Measurements from ENCODE around the gene SSX4. TPM values are rescaled to one million over a fixed set of nuclear protein-coding genes. Genes with fewer than 3 reads are reported as not detected.
"Not testable (repeated sequence)": the region's sequence is repeated elsewhere in the genome, so short reads cannot be mapped to it uniquely, and the experiment has no call there.

Gene SSX4
- not detected for total RNA-seq (2013)
- not detected for polyA plus RNA-seq
- not detected in 2 replicates for polyA minus RNA-seq
- 0 reads per million in 11 experiments for total RNA-seq

GRCh38 chrX:48383239-48383638, at the start of gene SSX4:
Gene SSX4, plus strand, starts transcription at chrX:48383539. Its CDS starts 515 bp downstream, at chrX:48384054.
- H3K9ac ChIP-seq (ENCODE audit: insufficient read depth, low read length, poor library complexity, severe bottlenecking); H4K20me1 ChIP-seq (ENCODE audit: insufficient read depth, low read length); H3K9me3 ChIP-seq (replicated peaks in 1 of 2; ENCODE audit: control insufficient read depth in 1 of 2, insufficient read depth in 1 of 2, low read length in 2 of 2); H3K9me3 Mint-ChIP-seq; H3K79me2 ChIP-seq (ENCODE audit: insufficient read depth, low read length); H3K27ac ChIP-seq (ENCODE audit: low read depth in 1 of 2, low read length in 2 of 2); H3K36me3 Mint-ChIP-seq; H3K4me1 Mint-ChIP-seq; H3K36me3 ChIP-seq (replicated peaks in 1 of 2; ENCODE audit: control insufficient read depth in 1 of 2, insufficient read depth in 2 of 2, low read length in 2 of 2); DNase-seq; H3K4me3 Mint-ChIP-seq; H3K4me3 ChIP-seq (replicated peaks in 1 of 3; ENCODE audit: low read depth in 2 of 3, low read length in 3 of 3); H3K4me2 ChIP-seq (replicated peaks; ENCODE audit: extremely low read depth, low read length, poor library complexity, severe bottlenecking); H3K27me3 Mint-ChIP-seq (ENCODE audit: low read depth in 3 of 3); H3K27me3 ChIP-seq (ENCODE audit: control insufficient read depth in 2 of 2, insufficient read depth in 2 of 2, low read length in 2 of 2); H3K27ac Mint-ChIP-seq; H2AFZ ChIP-seq (ENCODE audit: insufficient read depth, low read depth, low read length, poor library complexity, severe bottlenecking); H3K4me1 ChIP-seq (ENCODE audit: control insufficient read depth in 1 of 2, insufficient read depth in 2 of 2, low read length in 2 of 2); intact Hi-C loops (cut with micrococcal nuclease): not testable (repeated sequence)
- WGBS (ENCODE audit: insufficient coverage) = no CpG with 5 or more reads among the region's 16 CpGs

- H3K36me3 ChIP-seq (replicated peaks in 1 of 2; ENCODE audit: control insufficient read depth in 1 of 2, insufficient read depth in 2 of 2, low read length in 2 of 2); H3K4me3 ChIP-seq (replicated peaks in 1 of 3; ENCODE audit: low read depth in 2 of 3, low read length in 3 of 3); H3K36me3 Mint-ChIP-seq; H3K27me3 ChIP-seq (ENCODE audit: control insufficient read depth in 2 of 2, insufficient read depth in 2 of 2, low read length in 2 of 2); H3K4me1 Mint-ChIP-seq; H2AFZ ChIP-seq (ENCODE audit: insufficient read depth, low read depth, low read length, poor library complexity, severe bottlenecking); H3K27ac Mint-ChIP-seq; H3K4me3 Mint-ChIP-seq; H3K4me2 ChIP-seq (replicated peaks; ENCODE audit: extremely low read depth, low read length, poor library complexity, severe bottlenecking); H3K79me2 ChIP-seq (ENCODE audit: insufficient read depth, low read length); H4K20me1 ChIP-seq (ENCODE audit: insufficient read depth, low read length); H3K27ac ChIP-seq (ENCODE audit: low read depth in 1 of 2, low read length in 2 of 2); H3K27me3 Mint-ChIP-seq (ENCODE audit: low read depth in 3 of 3); H3K9me3 ChIP-seq (replicated peaks in 1 of 2; ENCODE audit: control insufficient read depth in 1 of 2, insufficient read depth in 1 of 2, low read length in 2 of 2); intact Hi-C loops (cut with micrococcal nuclease); H3K4me1 ChIP-seq (ENCODE audit: control insufficient read depth in 1 of 2, insufficient read depth in 2 of 2, low read length in 2 of 2); DNase-seq; H3K9me3 Mint-ChIP-seq; H3K9ac ChIP-seq (ENCODE audit: insufficient read depth, low read length, poor library complexity, severe bottlenecking): not testable (repeated sequence)
- WGBS (ENCODE audit: insufficient coverage) = no CpG with 5 or more reads among the region's 8 CpGs
These were observed 37.3 kb upstream of the SSX4 start for GRCh38 chrX:48346059-48346458.

- H3K4me3 Mint-ChIP-seq; H3K9ac ChIP-seq (ENCODE audit: insufficient read depth, low read length, poor library complexity, severe bottlenecking): not testable (repeated sequence)
These were observed 26.8 kb upstream of the SSX4 start, which contains the start of gene SSX3 for GRCh38 chrX:48356315-48357094. Gene SSX3, minus strand, starts transcription at chrX:48356703. Its CDS starts 1,454 bp downstream, at chrX:48355249.

More at GRCh38 chrX:48356315-48357094, 26.8 kb upstream of the SSX4 start, which contains the start of gene SSX3:
- H3K27ac ChIP-seq (ENCODE audit: low read depth in 1 of 2, low read length in 2 of 2); H3K9me3 ChIP-seq (replicated peaks in 1 of 2; ENCODE audit: control insufficient read depth in 1 of 2, insufficient read depth in 1 of 2, low read length in 2 of 2); H2AFZ ChIP-seq (ENCODE audit: insufficient read depth, low read depth, low read length, poor library complexity, severe bottlenecking); H3K4me1 ChIP-seq (ENCODE audit: control insufficient read depth in 1 of 2, insufficient read depth in 2 of 2, low read length in 2 of 2); H3K27me3 ChIP-seq (ENCODE audit: control insufficient read depth in 2 of 2, insufficient read depth in 2 of 2, low read length in 2 of 2); H3K4me1 Mint-ChIP-seq; H3K36me3 ChIP-seq (replicated peaks in 1 of 2; ENCODE audit: control insufficient read depth in 1 of 2, insufficient read depth in 2 of 2, low read length in 2 of 2); H3K9me3 Mint-ChIP-seq; H3K36me3 Mint-ChIP-seq; DNase-seq; intact Hi-C loops (cut with micrococcal nuclease); H3K4me3 ChIP-seq (replicated peaks in 1 of 3; ENCODE audit: low read depth in 2 of 3, low read length in 3 of 3); H3K79me2 ChIP-seq (ENCODE audit: insufficient read depth, low read length); H4K20me1 ChIP-seq (ENCODE audit: insufficient read depth, low read length); H3K4me2 ChIP-seq (replicated peaks; ENCODE audit: extremely low read depth, low read length, poor library complexity, severe bottlenecking); H3K27ac Mint-ChIP-seq: not testable (repeated sequence)
- H3K27me3 Mint-ChIP-seq (ENCODE audit: low read depth in 3 of 3) = peaks cover 3 to 11% (median 4%) of the 10 kb centered on the region in 3 donors
- 100% methylated on average over 2 of the region's 19 CpGs for WGBS (ENCODE audit: insufficient coverage)
